Endothelial cell of umbilical vein (primary cell): ENCODE results near the gene STKLD1.

ENCODE experiments used
- CTCF ChIP-seq, 2 donors: IDR thresholded peaks; 1 replicate in 1 of 2; 2 replicates in 1 of 2; pipeline ENCODE4 v1.5.1; 2011; ENCODE audit warnings: low read length in 2 of 2, mild to moderate bottlenecking in 2 of 2, moderate library complexity in 2 of 2, control low read depth in 1 of 2, inconsistent platforms in 1 of 2, low read depth in 1 of 2; ENCODE audit not compliant: insufficient read depth in 1 of 2; ENCODE audit errors: extremely low read depth in 1 of 2
- EZH2 ChIP-seq: IDR thresholded peaks from 2 replicates; pipeline ENCODE4 v1.6.1; 2012; ENCODE audit warnings: borderline replicate concordance, low read depth, mild to moderate bottlenecking, moderate library complexity, low read length, inconsistent platforms; ENCODE audit not compliant: severe bottlenecking
- MAX ChIP-seq: IDR thresholded peaks from 2 replicates; pipeline ENCODE4 v1.6.1; 2011; ENCODE audit not compliant: insufficient read depth, insufficient read length
- POLR2A ChIP-seq: IDR thresholded peaks from 2 replicates; pipeline ENCODE4 v1.6.1; 2012; ENCODE audit warnings: low read depth, mild to moderate bottlenecking, control low read depth, low read length
- POLR2AphosphoS5 ChIP-seq: IDR thresholded peaks from 2 replicates; pipeline ENCODE4 v1.6.1; 2012; ENCODE audit warnings: low read depth, mild to moderate bottlenecking, control low read depth, low read length, moderate library complexity; ENCODE audit not compliant: insufficient read depth

- no peak for TF ChIP-seq CTCF (IDR thresholded peaks at IDR 0.05; ENCODE audit: extremely low read depth in 1 of 2, insufficient read depth in 1 of 2, low read depth in 1 of 2, low read length in 2 of 2)
- TF ChIP-seq POLR2A = no peak
- no peak for TF ChIP-seq EZH2
- no peak for TF ChIP-seq MAX
- no peak for TF ChIP-seq POLR2AphosphoS5
Measured at GRCh38 chr9:133354766-133355165, 21.4 kb upstream of the STKLD1 start.
